ENCODE measurements around the gene ITM2A.

DNA sequence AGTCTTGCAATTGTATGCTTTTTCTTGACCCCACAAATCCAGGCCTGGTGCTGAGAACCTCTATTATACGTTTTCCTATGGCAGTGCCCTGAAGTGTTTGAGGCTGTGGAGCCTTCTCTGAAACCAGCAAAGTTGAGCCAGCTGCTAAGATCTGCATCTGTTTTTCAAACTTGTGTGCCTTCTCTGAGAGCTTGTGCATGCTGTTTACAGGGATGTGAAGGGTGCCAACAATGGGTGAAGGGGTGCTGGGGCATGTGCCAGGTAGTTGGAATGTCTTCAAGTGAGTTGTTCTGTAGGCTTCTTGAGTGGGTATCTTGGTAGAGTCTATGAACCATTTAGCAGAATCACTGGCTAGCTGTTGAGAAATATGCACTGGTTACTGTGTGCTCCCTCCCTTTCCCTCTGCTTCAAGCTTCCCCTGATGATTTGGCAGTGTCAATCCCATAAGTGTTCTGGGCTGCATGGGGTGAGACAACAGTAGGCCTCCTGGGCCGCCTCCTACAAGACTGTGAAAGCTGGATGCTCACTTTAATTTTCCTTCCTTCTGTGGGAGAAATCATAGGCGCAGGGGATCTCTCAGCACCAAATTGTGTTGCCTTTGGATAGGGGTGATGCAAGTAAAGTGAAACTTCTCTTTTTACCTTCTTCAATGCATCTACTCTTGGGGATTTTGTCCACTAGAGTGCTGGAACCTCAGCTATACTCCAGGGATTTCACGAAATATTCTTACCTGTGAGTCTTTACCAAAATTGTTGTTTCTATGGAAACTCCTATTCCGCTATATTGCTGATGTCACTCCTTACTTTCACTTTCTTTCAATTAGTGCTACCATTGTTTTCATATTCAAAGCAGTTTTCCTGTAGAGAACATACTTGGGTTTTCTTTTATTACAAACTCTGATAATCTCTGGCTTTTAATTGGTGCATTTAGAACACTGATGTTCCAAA lies 30.0 kb downstream of the ITM2A start:
- no peak for TF ChIP-seq CTCF (conservative IDR thresholded peaks at IDR 0.05; ENCODE audit: low read length)
- TF ChIP-seq EZH2phosphoT487 (IDR thresholded peaks at IDR 0.05; ENCODE audit: borderline replicate concordance, low read depth, low read length), result no peak

All from OCI-LY7 (cell line).